GM12872 (cell line): ENCODE data around the gene JAK3.

Experiments used
- TF ChIP-seq, protein P1 (sequence below): IDR thresholded peaks from 3 replicates; pipeline ENCODE4 v1.5.1; 2011; ENCODE audit warnings: low read depth, mild to moderate bottlenecking, low read length, moderate library complexity; ENCODE audit not compliant: insufficient read depth

The JAK3 gene

DNA sequence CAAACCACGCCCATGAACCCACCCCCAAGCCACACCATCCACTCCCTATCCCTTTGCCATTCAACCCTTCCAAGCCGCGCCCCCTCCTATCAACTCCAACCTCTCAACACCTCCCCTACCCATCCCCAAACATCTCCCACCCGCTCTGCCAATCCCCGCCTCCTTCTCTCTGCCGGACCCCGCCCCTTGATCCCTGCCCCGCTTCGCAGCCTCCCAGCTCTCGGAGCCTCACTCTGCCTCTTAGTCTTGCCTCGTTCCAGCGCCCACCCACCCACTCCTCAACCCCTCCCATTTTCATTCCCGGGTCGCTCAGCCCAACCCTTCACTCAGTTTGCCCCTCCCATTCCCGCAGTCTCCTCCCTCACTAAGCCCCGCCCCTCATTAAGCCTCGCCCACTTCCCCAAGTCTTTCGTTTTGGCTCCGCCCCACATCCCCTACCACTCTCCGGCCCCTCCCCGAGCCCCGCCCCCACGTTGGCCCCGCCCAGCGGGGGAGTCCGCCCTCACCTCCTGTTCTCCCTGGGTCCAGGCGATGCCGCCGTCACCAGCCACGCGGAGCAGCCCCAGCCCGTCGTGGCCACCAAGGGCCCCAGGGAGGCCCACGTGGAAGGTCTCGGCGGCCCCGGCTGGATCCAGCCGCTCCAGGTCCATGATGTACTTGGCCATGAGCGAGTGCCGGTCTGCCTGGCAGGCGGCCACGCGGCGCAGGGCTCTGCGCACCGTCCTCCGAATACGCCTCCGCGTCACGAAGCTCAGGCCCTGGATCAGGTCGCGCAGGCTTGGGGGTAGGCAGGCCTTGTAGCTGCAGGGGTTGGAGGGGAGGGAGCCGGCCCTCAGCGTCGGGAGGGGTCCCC is 5.7 kb downstream of the JAK3 start:
- TF ChIP-seq, protein P1, sequence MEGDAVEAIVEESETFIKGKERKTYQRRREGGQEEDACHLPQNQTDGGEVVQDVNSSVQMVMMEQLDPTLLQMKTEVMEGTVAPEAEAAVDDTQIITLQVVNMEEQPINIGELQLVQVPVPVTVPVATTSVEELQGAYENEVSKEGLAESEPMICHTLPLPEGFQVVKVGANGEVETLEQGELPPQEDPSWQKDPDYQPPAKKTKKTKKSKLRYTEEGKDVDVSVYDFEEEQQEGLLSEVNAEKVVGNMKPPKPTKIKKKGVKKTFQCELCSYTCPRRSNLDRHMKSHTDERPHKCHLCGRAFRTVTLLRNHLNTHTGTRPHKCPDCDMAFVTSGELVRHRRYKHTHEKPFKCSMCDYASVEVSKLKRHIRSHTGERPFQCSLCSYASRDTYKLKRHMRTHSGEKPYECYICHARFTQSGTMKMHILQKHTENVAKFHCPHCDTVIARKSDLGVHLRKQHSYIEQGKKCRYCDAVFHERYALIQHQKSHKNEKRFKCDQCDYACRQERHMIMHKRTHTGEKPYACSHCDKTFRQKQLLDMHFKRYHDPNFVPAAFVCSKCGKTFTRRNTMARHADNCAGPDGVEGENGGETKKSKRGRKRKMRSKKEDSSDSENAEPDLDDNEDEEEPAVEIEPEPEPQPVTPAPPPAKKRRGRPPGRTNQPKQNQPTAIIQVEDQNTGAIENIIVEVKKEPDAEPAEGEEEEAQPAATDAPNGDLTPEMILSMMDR: no peak

DNA sequence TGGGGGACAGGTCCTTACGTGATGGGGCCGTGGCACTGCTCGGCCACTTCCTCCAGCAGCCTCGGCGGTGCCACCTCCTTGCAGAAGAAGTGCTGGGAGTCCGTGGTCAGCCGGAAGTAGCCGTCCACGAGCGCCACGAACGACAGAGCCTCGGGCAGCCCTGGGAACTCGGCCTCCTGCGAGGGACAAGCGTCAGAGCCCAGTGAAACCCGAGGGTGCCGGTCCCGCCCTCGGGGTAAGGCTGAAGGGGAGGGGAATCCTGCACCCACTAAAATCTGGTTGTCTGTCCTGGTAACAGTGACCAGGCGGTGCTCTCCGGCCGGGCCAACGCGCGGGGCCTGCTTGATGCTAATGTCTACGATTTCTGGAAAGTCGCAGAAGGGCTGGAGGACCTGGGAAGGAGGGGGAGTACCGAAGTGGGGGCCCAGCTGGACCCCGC is 6.4 kb downstream of the JAK3 start:
- TF ChIP-seq, protein P1: no peak

DNA sequence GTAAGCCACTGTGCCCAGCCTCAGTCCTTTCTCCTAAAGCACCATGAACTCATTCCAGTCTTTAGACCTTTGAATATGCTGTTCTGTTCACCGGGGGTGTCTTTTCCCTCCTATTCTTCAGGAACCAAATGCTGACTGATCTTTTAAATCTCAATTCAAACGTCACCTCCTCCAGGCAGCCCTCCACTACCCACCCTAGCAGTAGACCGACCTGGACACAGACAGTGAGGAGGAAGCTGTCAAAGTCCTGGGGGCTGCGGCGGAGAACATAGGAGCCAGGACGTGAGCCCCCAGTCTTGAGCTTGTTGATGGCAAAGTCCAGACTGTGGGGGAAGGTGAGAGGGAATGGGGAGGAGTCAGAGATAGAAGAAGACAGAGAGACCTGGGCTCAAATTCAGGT is 7.8 kb downstream of the JAK3 start:
- TF ChIP-seq, protein P1: no peak

DNA sequence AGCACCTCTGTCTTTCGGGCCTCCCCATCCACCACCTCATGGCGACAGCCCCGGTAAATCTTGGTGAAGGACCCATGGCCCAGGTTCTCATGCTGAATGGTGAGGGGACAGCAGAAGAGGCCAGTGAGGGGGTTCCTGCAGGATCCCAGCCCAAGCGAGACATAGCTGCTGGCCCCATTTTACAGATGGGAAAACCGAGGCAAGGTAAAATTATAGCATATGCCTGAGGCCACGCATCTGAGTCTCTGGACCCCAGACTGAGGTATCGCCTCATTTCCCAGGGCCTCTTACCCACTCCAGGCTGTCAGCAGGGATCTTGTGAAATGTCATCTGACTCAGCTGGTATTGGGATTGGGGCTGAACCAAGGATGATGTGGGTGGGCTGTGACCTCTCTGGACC is 9.8 kb downstream of the JAK3 start:
- TF ChIP-seq, protein P1: no peak

DNA sequence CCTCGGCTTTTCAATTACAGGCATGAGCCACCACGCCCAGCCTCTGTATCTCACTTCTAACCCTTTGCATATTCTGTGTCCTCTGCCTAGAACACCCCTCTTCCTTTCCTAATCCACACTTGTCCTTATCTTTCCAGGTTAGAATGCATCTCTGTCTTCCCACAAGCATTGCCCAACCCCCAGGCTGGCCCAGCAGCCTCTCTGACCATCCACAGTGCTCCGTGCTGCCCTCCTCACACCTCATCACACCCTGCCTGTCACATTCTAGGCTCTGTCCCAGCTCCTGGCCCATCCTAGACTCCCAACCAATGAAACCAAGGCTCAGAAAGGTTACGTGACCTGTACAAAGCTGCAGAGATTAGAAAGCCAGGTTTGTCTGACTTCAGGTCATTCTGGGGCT is 11.3 kb downstream of the JAK3 start:
- TF ChIP-seq, protein P1: no peak

DNA sequence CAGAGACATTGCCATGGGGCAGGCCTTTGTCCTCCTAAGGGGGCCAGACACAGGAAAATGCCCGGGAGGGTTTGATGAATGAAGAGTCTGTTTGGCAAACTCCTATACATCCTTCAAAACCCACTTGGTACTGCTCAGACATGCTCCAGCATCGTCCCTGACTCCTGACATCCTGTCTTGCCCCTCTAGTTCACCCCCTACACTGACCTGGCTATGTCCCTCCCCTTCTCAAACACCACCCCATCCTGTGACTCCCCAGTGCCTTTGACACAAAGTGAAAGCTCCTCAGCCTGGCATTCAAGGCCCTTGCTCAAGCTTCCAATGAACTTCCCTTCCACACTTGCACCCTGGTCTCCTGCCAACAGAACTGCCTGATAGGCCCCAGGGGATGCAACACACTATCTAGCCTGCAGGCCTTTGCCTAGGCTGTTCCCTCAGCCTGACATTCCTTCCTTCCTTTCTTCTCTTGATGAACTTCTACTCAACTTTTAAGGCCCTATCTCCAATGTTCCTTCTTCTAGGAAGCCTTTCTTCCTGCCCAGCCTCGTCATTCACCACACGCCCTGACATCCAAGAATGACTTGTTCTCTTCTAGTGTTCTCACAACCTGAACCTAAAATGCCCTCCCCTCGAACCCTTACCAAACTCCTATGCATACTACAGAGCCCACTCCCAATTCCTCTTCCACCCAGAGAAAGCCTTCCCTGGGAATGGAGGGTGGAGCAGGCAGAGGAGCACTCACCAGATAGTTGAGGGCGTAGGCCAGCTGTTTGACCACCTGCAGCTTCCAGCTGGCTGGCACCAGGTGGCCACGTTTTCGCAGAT is 12.4 kb downstream of the JAK3 start:
- TF ChIP-seq, protein P1: no peak
